HG03432 (cell line): ENCODE results near the gene PID1.

Experiments used
- ATAC-seq: cut with Tn5 transposase; IDR thresholded peaks from one replicate; pipeline ENCODE4 v1.9.1; 2021; ENCODE audit warnings: mild to moderate bottlenecking, moderate library complexity; ENCODE audit not compliant: unreplicated experiment

The PID1 gene

GRCh38 chr2:229033816-229034215, 237.3 kb downstream of the PID1 start:
- no peak for ATAC-seq

- ATAC-seq = no peak
These were observed 238.4 kb downstream of the PID1 start for GRCh38 chr2:229032608-229033234.

- ATAC-seq = no peak
These were observed 243.6 kb downstream of the PID1 start for GRCh38 chr2:229027353-229028105.

- no peak for ATAC-seq
These were observed 245.4 kb downstream of the PID1 start for GRCh38 chr2:229025653-229026052.

- no peak for ATAC-seq
These were observed 248.4 kb downstream of the PID1 start for GRCh38 chr2:229022652-229023051.

GRCh38 chr2:229022071-229022470, 249.0 kb downstream of the PID1 start:
- no peak for ATAC-seq

GRCh38 chr2:229009816-229010215, 261.3 kb downstream of the PID1 start:
- ATAC-seq = no peak

GRCh38 chr2:229003256-229003655, 267.8 kb downstream of the PID1 start:
- ATAC-seq = no peak

GRCh38 chr2:229001196-229001595, 269.9 kb downstream of the PID1 start:
- ATAC-seq = no peak

- no peak for ATAC-seq
These were observed 271.8 kb downstream of the PID1 start for GRCh38 chr2:228999326-228999725.

GRCh38 chr2:228988786-228989185, 282.3 kb downstream of the PID1 start:
- ATAC-seq = no peak

GRCh38 chr2:228987441-228988155, 283.5 kb downstream of the PID1 start:
- no peak for ATAC-seq

GRCh38 chr2:228986961-228987360, 284.1 kb downstream of the PID1 start:
- no peak for ATAC-seq

GRCh38 chr2:228983700-228984099, 287.4 kb downstream of the PID1 start:
- ATAC-seq = no peak

- no peak for ATAC-seq
These were observed 296.9 kb downstream of the PID1 start for GRCh38 chr2:228974169-228974568.
